Hippocampal formation (tissue), 2 donors: ENCODE measurements around the gene NPAS3.

Experiments
- DNase-seq, 2 donors: peaks; one replicate each; lab custom pipeline; 2025; lab: John Stamatoyannopoulos, UW

Gene NPAS3

DNA sequence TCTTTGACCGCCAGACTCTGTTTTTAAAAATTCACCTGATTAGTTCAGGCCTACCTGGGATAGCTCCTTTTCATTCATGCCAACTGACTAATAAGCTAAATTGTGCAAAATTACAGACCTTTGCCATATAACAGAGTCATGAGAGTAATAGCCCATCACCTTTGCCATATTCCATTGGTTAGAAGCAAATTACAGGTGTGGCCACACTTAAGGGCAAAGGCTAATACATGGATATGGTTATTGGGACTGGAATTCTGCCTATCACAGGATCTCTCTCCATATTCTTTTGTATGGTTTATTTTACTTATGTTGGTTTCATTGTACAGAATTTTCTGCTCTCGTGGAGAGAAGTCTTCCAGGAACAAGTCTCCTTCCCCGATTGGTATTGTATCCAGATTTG lies 897.0 kb downstream of the NPAS3 start:
- DNase-seq: no peak

DNA sequence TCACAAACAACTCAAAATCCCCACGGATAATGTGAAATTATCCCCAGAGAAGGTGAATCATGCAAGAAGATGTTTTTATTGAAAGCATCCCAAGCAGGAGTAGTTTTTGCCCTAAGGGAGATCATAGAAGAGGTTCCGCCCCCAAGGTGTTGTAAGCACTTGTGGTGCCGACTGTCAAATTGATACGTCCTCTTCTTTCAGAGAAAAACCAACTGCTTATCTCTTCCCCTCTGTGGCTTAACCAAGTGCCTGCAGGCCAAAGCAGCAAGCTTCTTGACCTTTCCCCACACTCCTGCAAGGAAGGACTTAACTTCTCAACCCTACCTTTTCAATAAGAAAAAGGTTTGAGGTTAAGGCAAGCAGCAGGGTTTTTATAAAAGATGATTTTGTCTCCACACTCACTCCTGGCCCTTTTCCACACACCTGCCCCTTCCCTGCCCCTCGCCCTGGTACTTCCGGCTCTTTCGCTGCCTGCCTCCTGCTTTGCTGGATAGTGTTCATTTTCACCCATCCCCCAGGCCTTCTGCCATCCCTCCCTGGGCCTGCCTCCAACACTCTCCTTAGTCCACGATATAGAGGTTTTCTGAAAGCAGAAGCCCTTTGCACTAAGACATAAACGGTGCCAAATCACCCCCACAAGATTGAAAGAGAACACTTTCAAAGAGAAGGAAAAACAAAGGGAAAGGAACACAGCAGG lies 897.7 kb downstream of the NPAS3 start:
- DNase-seq: peak in 1 of 2 donors; percentile 24

DNA sequence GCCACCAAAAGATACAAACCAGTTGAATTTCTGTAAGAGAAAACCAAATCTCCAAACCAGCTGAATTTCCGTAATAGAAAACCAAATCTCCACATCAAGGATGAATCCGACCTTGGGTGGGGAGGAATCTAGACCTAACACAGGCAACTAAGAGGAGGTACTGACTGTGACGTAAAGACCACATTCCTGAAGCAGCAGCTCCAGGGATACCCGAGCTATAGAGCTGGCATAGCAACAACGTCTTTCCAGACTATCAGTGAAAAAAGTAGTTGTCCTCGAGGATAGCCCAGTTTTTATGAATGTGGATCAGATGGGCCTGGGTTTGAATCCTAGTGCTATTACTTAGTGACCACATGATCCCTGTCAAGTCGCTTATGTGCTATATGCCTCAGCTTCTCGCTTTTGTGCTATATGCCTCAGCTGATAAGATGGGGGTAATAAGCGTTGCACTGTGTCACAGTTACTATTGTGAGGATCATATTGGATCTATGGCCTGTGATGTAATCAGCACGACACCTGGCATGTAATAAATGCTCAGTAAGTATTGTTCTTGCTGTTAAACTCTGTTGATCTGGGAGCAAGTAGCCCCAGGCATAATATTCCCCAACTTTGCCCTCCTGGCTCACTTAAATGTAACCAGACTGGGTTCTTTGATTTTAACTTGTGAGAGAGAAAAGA lies 898.4 kb downstream of the NPAS3 start:
- DNase-seq: no peak

DNA sequence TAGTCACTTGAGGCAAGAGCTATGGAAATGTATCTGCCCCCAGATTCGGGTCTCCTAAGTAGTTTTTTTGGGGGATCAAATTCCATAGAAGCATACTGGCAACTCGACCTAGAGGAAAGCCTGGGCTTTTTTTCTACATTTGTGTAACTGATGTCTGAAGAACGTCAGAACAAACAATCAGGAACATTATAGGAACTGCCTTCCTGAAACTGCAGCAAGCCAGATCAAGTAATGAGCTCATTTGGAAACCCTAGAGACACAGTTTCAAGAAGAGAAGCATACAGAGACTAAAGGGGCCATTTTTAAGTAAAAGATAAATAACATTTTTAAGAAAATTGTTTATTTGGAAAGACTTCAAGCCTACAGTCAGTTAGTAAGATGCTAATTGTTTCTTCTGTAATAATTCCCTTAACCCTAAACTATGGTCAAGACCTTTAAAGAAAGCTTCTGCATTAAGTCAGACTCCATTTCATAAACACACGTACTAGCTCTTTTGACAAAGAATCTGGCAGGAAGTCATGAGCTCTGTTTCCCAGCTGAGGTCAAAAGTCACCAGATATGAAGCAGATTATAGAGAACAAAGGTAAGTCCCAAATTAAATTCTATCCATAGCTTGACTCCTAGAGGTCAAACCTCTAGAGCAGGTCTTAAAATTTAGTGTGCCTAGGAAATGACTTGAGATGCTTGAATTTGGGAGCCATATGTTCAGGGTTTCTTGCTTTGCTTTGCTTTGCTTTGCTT lies 899.4 kb downstream of the NPAS3 start:
- no peak for DNase-seq

DNA sequence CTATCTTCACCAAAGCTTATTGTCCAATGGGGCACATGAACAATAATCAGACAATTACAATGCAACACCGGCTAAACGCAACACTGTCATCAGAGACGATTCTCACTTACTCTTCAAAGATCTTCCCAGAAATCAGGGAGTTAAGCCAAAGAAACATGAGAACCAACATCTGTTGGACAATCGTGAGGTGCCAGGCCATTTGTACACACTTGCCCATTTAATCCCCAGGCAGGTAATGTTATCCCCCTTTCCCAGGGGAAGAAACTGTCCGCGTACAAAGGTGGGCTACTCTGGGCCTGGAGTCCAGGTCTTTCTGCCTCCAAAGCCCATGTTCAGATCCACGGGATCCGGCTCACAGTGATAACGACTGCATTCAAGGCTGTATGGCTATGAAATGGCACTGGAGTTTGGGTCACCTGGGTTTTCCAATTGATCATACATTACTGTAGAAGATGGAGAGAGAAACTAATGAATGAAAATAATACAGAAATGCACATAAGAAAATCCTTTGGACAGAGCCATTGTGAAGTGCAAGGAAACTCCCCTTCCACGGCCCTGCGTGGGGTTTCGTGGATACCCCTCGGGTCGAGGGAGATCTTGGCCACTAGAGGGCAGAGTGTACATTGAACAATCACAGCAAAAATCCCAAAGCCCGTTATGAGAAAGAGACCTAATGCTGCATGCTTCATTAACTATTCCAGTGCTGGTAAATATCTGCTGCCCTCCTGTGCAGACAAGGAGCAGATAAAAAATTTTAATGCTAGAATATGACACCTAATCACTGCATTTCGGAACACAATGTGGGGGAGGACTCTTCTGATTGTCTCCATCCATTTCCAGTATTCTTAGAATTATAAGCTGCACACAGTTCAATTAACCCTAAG lies 900.8 kb downstream of the NPAS3 start:
- peak; percentile 52 to 82 for DNase-seq

DNA sequence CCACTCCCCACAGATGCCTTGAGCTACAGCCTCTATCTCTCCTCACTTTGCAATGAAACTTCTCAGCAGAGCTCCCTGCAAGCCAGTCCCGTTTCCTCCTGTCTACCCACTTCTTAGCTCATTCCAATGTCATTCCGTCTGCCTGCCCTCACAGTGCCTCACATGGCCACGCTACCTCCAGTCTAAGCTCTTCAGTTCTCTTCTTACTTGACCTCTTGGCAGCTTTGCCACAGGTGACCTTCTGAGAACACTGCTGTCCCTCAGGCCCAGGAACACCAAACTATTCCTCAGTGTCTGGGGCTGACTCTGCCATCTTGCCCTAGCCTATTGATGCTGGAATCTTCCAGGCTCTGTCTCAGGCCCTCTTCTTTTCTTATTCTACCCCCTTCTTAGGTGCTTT lies 902.1 kb downstream of the NPAS3 start:
- DNase-seq: no peak

DNA sequence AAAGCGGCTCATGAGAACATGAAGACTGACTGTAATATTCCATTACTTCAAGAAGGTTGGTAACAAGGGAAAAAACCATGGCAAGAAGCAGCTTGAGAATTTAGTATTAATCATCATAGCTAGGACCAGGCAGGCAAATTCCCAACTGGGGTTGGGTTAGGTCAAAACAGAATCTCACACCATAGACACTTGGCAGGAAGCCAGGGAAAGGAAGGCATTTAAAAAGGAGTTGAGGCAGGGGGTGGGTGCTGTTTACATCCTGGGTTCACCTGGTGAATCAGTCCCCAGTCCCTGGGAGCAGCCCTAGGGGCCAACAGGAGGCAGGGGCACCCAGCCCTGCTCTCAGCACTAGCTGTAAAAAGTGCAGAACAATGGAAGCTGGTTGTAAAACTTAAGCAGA lies 903.6 kb downstream of the NPAS3 start:
- DNase-seq: no peak

DNA sequence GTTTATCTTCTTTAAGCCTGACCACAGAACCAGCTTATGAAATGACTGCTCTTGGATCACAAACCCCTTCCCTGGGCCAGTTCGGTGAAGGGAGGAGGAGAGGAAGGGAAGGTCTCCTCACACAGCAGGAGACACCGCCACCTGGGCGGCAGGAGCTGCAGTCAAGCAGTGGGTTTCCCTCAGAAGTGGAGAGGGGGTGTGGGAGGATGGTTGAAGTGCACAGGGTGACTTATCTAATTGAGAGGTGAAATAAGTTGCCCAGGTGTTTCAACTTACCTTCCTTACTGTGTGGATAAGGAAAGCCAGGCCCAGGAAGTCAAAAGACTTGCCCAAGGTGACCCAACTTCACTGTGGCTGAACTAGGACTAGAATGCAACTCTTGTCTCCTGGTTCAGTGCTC lies 905.4 kb downstream of the NPAS3 start:
- no peak for DNase-seq

DNA sequence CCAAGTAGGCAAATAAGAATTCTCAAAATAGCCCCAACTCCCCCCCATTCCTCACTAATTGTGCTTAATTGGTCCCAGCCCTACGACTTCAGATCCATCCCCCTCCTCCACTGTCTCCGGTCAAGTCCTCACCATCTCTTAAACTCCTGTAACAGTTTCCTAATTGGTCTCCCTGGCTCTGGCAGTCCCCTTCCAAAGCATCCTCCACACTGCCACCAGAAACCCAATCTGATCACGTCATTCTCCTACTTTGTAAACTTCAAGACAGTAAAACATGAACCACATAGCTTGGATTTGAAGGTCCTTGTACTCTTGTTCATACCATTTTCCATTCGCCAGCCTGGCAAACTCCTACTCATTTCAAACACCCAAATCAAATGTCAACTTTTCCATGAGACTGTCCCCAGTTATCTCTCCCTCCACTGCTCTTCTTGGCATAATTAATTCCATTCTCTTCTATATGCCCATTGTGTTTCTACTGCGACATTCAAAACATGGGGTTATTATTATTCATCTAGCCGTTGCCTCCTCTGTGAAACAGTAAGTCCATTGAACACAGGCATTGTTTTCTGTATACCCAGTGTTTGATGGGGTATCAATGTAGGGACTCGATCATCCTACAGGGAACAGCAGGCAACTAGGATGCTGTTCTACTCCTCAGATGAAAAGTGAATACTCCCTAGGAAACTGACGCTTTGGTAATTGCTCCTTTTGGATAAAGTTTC lies 907.6 kb downstream of the NPAS3 start:
- DNase-seq: peak; percentile 37 to 97

DNA sequence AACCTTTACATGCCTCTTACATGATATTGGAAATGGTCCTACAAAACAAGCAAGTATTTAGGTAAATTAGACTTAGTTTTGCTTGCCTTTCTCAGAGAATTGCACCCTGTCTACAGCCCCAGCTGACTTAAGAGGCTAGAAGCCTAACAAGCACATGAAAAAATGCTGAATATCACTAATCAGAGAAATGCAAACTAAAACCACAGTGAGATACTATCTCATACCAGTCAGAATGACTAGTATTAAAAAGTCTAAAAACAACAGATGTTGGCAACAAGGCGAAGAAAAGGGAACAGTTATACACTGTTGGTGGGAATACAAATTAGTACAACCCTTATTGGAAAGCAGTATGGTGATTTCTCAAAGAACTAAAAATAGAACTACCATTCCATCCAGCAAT lies 908.4 kb downstream of the NPAS3 start:
- DNase-seq: no peak

DNA sequence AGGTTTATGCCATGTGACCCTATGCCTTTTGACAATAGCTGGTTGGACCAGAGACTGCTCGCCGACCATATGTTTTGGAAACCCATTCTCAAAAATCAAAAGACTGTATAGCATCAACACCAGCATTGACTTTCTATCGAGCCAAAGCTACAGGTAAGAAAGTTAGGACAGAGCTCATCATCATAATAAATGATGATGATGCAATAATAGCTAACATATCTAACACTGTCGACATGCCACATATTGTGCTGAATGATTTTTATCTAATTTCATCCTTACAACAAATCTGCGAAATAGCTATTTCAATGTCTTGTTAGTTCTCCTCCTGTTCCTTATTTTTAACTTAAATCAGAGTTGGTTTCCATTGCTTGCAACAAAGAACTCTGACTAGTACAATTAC lies 909.3 kb downstream of the NPAS3 start:
- no peak for DNase-seq

DNA sequence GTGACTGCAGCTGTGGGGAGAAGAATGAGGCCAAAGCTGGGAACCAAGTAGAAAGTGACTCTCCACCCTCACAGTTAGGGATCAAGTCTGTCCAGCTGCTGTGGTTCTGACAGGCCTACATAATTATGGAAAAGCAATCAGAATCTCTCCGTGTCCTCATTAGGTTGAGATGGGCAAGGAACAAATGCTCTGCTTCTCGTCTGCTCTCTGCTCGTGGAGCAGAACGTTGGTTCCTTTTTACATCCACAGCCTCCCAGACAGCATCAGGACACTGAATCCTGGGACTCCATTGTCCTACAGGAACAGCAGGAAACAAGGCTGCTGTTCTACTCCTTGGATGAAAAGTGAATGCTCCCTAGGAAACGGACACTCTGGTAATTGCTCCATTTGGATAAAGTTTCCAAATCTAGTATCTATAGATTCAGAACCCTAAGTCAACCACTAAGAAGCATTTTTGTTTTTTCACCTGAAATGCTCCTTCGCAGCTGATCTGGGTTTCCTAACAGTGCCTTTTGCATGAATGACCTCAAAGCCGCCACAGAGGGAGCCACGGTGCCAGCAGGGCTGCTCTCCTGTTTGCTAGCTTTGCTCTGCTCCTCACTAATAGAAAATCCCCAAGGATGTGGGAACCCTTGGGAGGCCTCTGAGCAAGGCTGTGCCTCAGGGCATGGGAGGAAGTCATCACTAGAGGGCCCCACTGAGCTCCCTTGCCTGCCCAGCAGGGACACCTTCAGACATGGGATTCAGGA lies 910.2 kb downstream of the NPAS3 start:
- peak; percentile 61 to 67 for DNase-seq

DNA sequence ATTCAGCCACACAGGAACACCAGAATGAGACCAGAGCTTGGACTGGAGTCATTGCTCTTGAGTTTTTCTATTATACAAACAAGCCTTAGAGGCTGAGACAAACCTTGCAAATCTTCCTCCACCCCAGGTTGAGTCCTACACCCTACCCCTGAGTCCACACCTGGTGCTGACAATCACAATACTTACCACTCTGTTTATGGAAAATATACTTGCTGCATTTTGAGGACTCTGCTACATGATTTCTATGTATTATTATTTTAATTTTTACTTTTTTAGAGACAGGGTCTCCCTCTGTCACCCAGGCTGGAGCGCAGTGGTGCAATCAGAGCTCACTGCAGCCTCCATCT lies 910.7 kb downstream of the NPAS3 start:
- no peak for DNase-seq

DNA sequence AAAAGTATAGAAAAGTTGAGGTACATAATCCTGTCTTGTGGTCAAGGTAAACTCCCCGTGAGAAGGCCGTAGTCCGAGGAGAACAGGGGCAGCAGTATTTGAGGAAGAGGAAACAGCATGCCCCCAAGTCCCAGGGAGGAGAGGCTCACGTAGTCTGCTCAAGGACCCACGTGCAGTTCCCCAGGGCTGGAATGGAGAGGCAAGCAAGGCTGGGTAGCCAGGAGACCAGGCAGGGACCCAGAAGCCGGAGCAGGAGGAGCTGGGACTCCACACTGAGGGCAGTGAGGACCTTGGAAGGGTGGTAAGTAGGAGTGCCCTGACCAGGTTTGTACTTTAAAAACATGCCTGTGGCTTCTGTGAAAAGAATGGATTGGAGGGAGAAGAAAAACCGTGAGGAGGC lies 912.1 kb downstream of the NPAS3 start:
- DNase-seq: no peak

DNA sequence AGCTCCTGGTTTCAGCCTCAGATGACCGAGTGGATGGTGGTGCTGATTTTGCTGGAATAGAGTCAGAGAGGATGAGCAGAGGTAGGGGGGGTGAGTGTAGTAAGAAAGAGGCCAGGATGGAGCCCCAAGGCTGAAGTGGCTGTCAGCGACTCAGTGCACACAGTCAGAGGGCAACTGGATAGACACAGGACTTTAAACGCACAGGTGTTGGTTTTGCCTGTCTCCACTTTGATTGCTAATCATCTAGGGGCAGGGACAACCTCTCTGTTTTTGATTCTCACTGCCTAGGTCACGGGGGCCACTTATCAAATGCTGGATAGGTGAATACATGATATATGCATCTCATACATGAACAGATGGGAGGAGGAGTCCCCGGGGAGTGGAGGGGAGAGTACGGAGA lies 912.7 kb downstream of the NPAS3 start:
- DNase-seq: no peak

DNA sequence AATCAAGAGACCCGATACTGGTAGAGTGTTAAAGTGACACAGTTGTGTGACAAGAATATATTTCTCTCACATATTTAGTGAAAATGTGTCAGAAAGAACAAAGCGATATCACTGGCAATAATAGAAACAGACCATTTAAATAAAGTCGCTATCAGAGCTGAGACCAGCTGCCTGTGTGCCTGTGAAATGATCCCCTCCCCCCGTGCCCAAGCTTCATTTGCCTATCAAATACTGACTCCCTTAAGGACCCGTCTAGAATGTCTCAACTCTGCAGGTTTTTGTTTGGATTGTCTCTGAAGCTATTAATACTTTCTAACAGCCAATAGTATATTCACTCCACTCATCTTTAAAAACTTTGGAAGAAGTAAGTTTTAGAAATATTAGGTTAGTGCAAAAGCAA lies 913.3 kb downstream of the NPAS3 start:
- DNase-seq: no peak
